ENCODE measurements around the gene EFNA2. TPM values are rescaled to one million over a fixed set of nuclear protein-coding genes. Genes with fewer than 3 reads are reported as not detected.
A peak's percentile ranks its signal among the peaks of the same experiment; 100 is the strongest.

Gene EFNA2
- total and polyA plus RNA-seq, 9 donors: 0.11 TPM; not detected in 8

GRCh38 chr19:1321539-1321938, 35.9 kb downstream of the EFNA2 start:
- Histone ChIP-seq H3K27ac (no peak overlapping the region), H3K4me1 (ENCODE audit: insufficient read depth) (peaks cover 5% of the 10 kb centered on the region), H3K36me3 (no peaks in the 10 kb centered on the region), H3K9me3 (no peaks in the 10 kb centered on the region), H3K27me3 (no peaks in the 10 kb centered on the region), H3K4me3 (no peak overlapping the region)
- DNase-seq: no peak
- intact Hi-C loops (cut with DNase I): loop anchor here in 1 of 4 donors (10.0 kb wide), 1 partner anchor 53 kb away; no protein-coding TSS in a partner anchor
- TF ChIP-seq, protein P1, sequence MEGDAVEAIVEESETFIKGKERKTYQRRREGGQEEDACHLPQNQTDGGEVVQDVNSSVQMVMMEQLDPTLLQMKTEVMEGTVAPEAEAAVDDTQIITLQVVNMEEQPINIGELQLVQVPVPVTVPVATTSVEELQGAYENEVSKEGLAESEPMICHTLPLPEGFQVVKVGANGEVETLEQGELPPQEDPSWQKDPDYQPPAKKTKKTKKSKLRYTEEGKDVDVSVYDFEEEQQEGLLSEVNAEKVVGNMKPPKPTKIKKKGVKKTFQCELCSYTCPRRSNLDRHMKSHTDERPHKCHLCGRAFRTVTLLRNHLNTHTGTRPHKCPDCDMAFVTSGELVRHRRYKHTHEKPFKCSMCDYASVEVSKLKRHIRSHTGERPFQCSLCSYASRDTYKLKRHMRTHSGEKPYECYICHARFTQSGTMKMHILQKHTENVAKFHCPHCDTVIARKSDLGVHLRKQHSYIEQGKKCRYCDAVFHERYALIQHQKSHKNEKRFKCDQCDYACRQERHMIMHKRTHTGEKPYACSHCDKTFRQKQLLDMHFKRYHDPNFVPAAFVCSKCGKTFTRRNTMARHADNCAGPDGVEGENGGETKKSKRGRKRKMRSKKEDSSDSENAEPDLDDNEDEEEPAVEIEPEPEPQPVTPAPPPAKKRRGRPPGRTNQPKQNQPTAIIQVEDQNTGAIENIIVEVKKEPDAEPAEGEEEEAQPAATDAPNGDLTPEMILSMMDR (IDR thresholded peaks at IDR 0.05): no peak
- TF ChIP-seq POLR2A (IDR thresholded peaks at IDR 0.05): no peak
- no peak for TF ChIP-seq EP300 (IDR thresholded peaks at IDR 0.05)
- WGBS, 3 donors: 80 to 83% (median 82%) methylated on average over 8 to 9 of the region's 9 CpGs

DNA sequence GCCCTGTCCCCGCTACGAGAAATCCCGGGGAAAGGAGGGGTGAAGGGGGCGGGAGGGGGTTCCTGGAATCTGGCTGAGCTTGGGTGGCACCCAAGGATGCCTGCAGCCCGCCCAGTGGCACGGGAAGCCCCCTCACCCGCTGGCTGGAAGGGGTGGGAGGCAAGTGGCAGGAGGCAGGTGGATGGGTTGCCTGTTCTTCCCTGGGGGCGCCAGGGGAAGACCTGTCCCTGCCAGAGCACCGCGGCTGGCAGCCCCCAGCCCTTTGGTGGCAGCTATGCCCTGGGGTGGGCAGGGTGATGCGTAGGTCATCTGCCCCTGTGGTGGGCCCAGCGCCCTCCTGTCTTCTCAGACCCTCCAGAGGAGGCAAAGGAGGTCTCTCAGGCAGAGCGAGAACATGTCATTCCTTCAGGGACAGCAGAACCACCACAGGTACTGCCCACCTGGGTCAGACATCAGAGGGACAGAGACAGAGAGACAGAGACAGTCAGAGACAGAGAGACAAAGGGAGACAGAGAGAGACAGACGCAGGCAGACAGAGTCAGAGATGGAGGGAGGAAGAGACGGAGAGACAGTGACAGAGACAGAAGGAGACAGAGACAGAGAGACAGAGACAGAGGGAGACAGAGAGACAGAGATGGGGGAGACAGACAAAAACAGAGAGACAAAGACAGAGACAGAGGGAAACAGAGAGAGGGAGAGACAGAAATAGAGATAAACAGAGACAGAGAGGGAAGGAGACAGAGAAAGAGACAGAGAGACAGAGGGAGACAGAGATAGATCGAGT, 36.7 kb downstream of the EFNA2 start:
- no peaks in the 10 kb centered on the region for H3K27me3 ChIP-seq
- H3K27ac ChIP-seq: no peak overlapping the region
- H3K4me1 ChIP-seq (ENCODE audit: insufficient read depth): peaks cover 5% of the 10 kb centered on the region
- intact Hi-C loops (cut with DNase I): loop anchor here in 1 of 4 donors (10.0 kb wide), 1 partner anchor 52 kb away; no protein-coding TSS in a partner anchor
- no peaks in the 10 kb centered on the region for H3K36me3 ChIP-seq
- 80 to 89% (median 89%) methylated on average over 16 of the region's 16 CpGs for WGBS, 3 donors
- no peaks in the 10 kb centered on the region for H3K9me3 ChIP-seq
- DNase-seq: no peak
- TF ChIP-seq, protein P1 (IDR thresholded peaks at IDR 0.05): no peak
- TF ChIP-seq POLR2A (IDR thresholded peaks at IDR 0.05) (no peak), EP300 (IDR thresholded peaks at IDR 0.05) (no peak)
- H3K4me3 ChIP-seq: no peak overlapping the region

- Histone ChIP-seq H3K9me3 (no peaks in the 10 kb centered on the region), H3K4me3 (no peak overlapping the region), H3K27ac (no peak overlapping the region), H3K36me3 (no peaks in the 10 kb centered on the region), H3K27me3 (no peaks in the 10 kb centered on the region), H3K4me1 (ENCODE audit: insufficient read depth) (peaks cover 5% of the 10 kb centered on the region)
- TF ChIP-seq POLR2A (IDR thresholded peaks at IDR 0.05) (no peak), EP300 (IDR thresholded peaks at IDR 0.05) (no peak)
- TF ChIP-seq, protein P1 (IDR thresholded peaks at IDR 0.05): no peak
- 78 to 81% (median 80%) methylated on average over 12 of the region's 12 CpGs for WGBS, 3 donors
- intact Hi-C loops (cut with DNase I): loop anchor here in 1 of 4 donors (10.0 kb wide), 1 partner anchor 50 kb away; no protein-coding TSS in a partner anchor
- no peak for DNase-seq
These were observed 38.7 kb downstream of the EFNA2 start for GRCh38 chr19:1324249-1324805.

- DNase-seq: peak; percentile 66 to 90 (median 72)
- Histone ChIP-seq H3K27me3 (no peaks in the 10 kb centered on the region), H3K4me3 (peak overlapping the region; percentile 28), H3K9me3 (no peaks in the 10 kb centered on the region), H3K36me3 (no peaks in the 10 kb centered on the region), H3K4me1 (ENCODE audit: insufficient read depth) (peaks cover 5% of the 10 kb centered on the region), H3K27ac (no peak overlapping the region)
- WGBS, 3 donors: 1 to 2% (median 1%) methylated on average over 45 to 66 of the region's 66 CpGs
- intact Hi-C loops (cut with DNase I): loop anchor here in 1 of 4 donors (10.0 kb wide), 1 partner anchor 50 kb away; no protein-coding TSS in a partner anchor
- TF ChIP-seq, protein P1 (IDR thresholded peaks at IDR 0.05): no peak
- TF ChIP-seq POLR2A (IDR thresholded peaks at IDR 0.05) (no peak), EP300 (IDR thresholded peaks at IDR 0.05) (no peak)
These were observed 39.3 kb downstream of the EFNA2 start for GRCh38 chr19:1324806-1325567.
